ENCODE measurements around the gene F10.
A peak's percentile ranks its signal among the peaks of the same experiment; 100 is the strongest.
"Not testable (repeated sequence)": the region's sequence is repeated elsewhere in the genome, so short reads cannot be mapped to it uniquely, and the experiment has no call there.

Gene F10

GRCh38 chr13:113102727-113103126 lies 19.9 kb upstream of the F10 start:
- no peak for DNase-seq

GRCh38 chr13:113103646-113104045 lies 19.0 kb upstream of the F10 start:
- DNase-seq: no peak

GRCh38 chr13:113105032-113105920 lies 17.3 kb upstream of the F10 start, which contains the start of gene F7:
Gene F7 (plus strand): TSS chr13:113105791. CDS start chr13:113105842, 51 bp downstream.
- DNase-seq: peak; percentile 86

GRCh38 chr13:113105921-113106452 lies 16.6 kb upstream of the F10 start:
- no peak for DNase-seq

GRCh38 chr13:113106711-113107351 lies 15.8 kb upstream of the F10 start:
- DNase-seq: peak; percentile 31

- not testable (repeated sequence) for DNase-seq
Measured at GRCh38 chr13:113108521-113108920, 14.1 kb upstream of the F10 start.

- peak; percentile 34 for DNase-seq
Measured at GRCh38 chr13:113109151-113110047, 13.2 kb upstream of the F10 start.

GRCh38 chr13:113110048-113110851 lies 12.3 kb upstream of the F10 start:
- DNase-seq: peak; percentile 42

GRCh38 chr13:113110852-113111315 lies 11.7 kb upstream of the F10 start:
- DNase-seq: no peak

GRCh38 chr13:113111821-113112220 lies 10.8 kb upstream of the F10 start:
- DNase-seq: not testable (repeated sequence)

GRCh38 chr13:113112475-113112874 lies 10.1 kb upstream of the F10 start:
- DNase-seq: not testable (repeated sequence)

- DNase-seq: no peak
Measured at GRCh38 chr13:113112893-113113845, 9.4 kb upstream of the F10 start.

GRCh38 chr13:113113846-113114271 lies 8.7 kb upstream of the F10 start:
- DNase-seq: no peak

GRCh38 chr13:113114511-113115362 lies 7.9 kb upstream of the F10 start:
- no peak for DNase-seq

- no peak for DNase-seq
Measured at GRCh38 chr13:113115363-113116205, 7.0 kb upstream of the F10 start.

GRCh38 chr13:113116206-113116800 lies 6.3 kb upstream of the F10 start:
- no peak for DNase-seq

- DNase-seq: no peak
Measured at GRCh38 chr13:113116871-113117271, 5.7 kb upstream of the F10 start.

- DNase-seq: no peak
Measured at GRCh38 chr13:113117335-113117872, 5.2 kb upstream of the F10 start.

Data from NCI-H69 (cell line).